ENCODE results near the gene DLX4. TPM values are rescaled to one million over a fixed set of nuclear protein-coding genes. Genes with fewer than 3 reads are reported as not detected.

The DLX4 gene
- total and polyA plus RNA-seq, 2 of the 4 experiments (the other 2 are of a cell fraction), result not detected

GRCh38 chr17:49962599-49963308, 6.2 kb upstream of the DLX4 start:
- H2BK15ac ChIP-seq (ENCODE audit: low read depth, low read length), result no peak overlapping the region
- H3K4me1 ChIP-seq (ENCODE audit: control insufficient read depth, insufficient read depth, low read length), result no peaks in the 10 kb centered on the region
- H3K4ac ChIP-seq (ENCODE audit: low read depth, low read length), result no peak overlapping the region
- dilution Hi-C loops (cut with HindIII; ENCODE audit: low sequenced_read_pairs, unreplicated experiment), result no loop called here
- WGBS, 2 experiments (ENCODE audit: extremely low coverage in 2 of 2, insufficient read length in 1 of 2), result no CpG with 5 or more reads among the region's 11 CpGs
- no peak overlapping the region for H2BK20ac ChIP-seq (ENCODE audit: low read depth, low read length)
- in situ Hi-C loops (cut with MboI; ENCODE audit: low sequenced_read_pairs), result no loop called here
- H3K4me3 ChIP-seq (ENCODE audit: insufficient read depth, low read depth, low read length), result no peak overlapping the region
- H2BK5ac ChIP-seq (ENCODE audit: low read depth, low read length, poor library complexity, severe bottlenecking), result no peak overlapping the region
- no peak overlapping the region for H2BK120ac ChIP-seq (ENCODE audit: low read depth, low read length)
- no peak overlapping the region for H2AK9ac ChIP-seq (replicated peaks; ENCODE audit: low read depth, low read length, poor library complexity)
- BruUV-seq (replicated peaks), result no TSS peak
- H2AFZ ChIP-seq (replicated peaks; ENCODE audit: low read length, poor library complexity), result no peak overlapping the region
- no peaks in the 10 kb centered on the region for H3K79me1 ChIP-seq (ENCODE audit: low read depth in 1 of 2, low read length in 2 of 2)
- CTCF ChIA-PET, result no interaction called here
- intact Hi-C loops (cut with micrococcal nuclease), result no loop called here
- no peak overlapping the region for H4K5ac ChIP-seq (ENCODE audit: low read depth, low read length)
- H3K56ac ChIP-seq (ENCODE audit: extremely low read depth, insufficient read depth, low read length), result no peak overlapping the region
- peaks cover 66% of the 10 kb centered on the region for H3K27me3 ChIP-seq (ENCODE audit: control insufficient read depth, insufficient read depth, low read length)
- no peak overlapping the region for H3K14ac ChIP-seq (replicated peaks; ENCODE audit: low read depth, low read length)
- H3K9ac ChIP-seq (ENCODE audit: low read depth, low read length), result no peak overlapping the region
- no peak overlapping the region for H2AK5ac ChIP-seq (ENCODE audit: low read depth, low read length)
- DNase-seq (no peak), ATAC-seq (ENCODE audit: low read depth) (no peak)
- no peak overlapping the region for H3K27ac ChIP-seq (ENCODE audit: insufficient read depth, low read length)
- H4K91ac ChIP-seq (ENCODE audit: insufficient read depth, low read depth, low read length), result no peak overlapping the region
- H3K23ac ChIP-seq (ENCODE audit: low read depth, low read length), result no peak overlapping the region
- no peak overlapping the region for H4K8ac ChIP-seq (ENCODE audit: low read depth in 2 of 2, low read length in 2 of 2)
- H3K9me1 ChIP-seq (ENCODE audit: insufficient read depth, low read length), result no peaks in the 10 kb centered on the region
- POLR2A ChIA-PET (ENCODE audit: unreplicated experiment), result no interaction called here
- TF ChIP-seq FOS (IDR thresholded peaks at IDR 0.05; ENCODE audit: low read depth, low read length), result no peak
- no peak for TF ChIP-seq BHLHE40 (IDR thresholded peaks at IDR 0.05; ENCODE audit: low read depth, low read length)
- no peak for TF ChIP-seq CTCF (conservative IDR thresholded peaks at IDR 0.05; ENCODE audit: low read depth, low read length)
- no peak for TF ChIP-seq MXI1 (IDR thresholded peaks at IDR 0.05; ENCODE audit: borderline replicate concordance, low read depth, low read length)
- no peak for TF ChIP-seq SMC3 (IDR thresholded peaks at IDR 0.05; ENCODE audit: low read depth, low read length)
- TF ChIP-seq CHD1 (IDR thresholded peaks at IDR 0.05; ENCODE audit: low read depth, low read length), result no peak
- no peak for TF ChIP-seq NFE2L2 (IDR thresholded peaks at IDR 0.05; ENCODE audit: low read depth, low read length)
- TF ChIP-seq ELK1 (IDR thresholded peaks at IDR 0.05; ENCODE audit: borderline replicate concordance, low read depth, low read length), result no peak
- TF ChIP-seq MAFK (IDR thresholded peaks at IDR 0.05; ENCODE audit: low read depth, low read length), result no peak
- TF ChIP-seq, protein P1, sequence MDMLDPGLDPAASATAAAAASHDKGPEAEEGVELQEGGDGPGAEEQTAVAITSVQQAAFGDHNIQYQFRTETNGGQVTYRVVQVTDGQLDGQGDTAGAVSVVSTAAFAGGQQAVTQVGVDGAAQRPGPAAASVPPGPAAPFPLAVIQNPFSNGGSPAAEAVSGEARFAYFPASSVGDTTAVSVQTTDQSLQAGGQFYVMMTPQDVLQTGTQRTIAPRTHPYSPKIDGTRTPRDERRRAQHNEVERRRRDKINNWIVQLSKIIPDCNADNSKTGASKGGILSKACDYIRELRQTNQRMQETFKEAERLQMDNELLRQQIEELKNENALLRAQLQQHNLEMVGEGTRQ (IDR thresholded peaks at IDR 0.05; ENCODE audit: low read depth, low read length), result no peak
- TF ChIP-seq POLR2A (IDR thresholded peaks at IDR 0.05; ENCODE audit: low read depth, low read length), result no peak
- no peak for TF ChIP-seq RAD21 (IDR thresholded peaks at IDR 0.05; ENCODE audit: low read length)
- no peak for TF ChIP-seq RFX5 (IDR thresholded peaks at IDR 0.05; ENCODE audit: low read depth, low read length)
- TF ChIP-seq MAZ (IDR thresholded peaks at IDR 0.05; ENCODE audit: borderline replicate concordance, low read depth, low read length), result no peak
- TF ChIP-seq RCOR1 (IDR thresholded peaks at IDR 0.05; ENCODE audit: insufficient replicate concordance, low read length), result no peak
- no peak for TF ChIP-seq CEBPB (IDR thresholded peaks at IDR 0.05; ENCODE audit: low read depth, low read length)
- H3K9me3 ChIP-seq (ENCODE audit: control insufficient read depth, insufficient read depth, low read length), result peaks cover 13% of the 10 kb centered on the region
- no peaks in the 10 kb centered on the region for H3K36me3 ChIP-seq (ENCODE audit: control insufficient read depth, insufficient read depth, low read length)
- H4K20me1 ChIP-seq (ENCODE audit: insufficient read depth, low read length), result peaks cover 5% of the 10 kb centered on the region
- no peak overlapping the region for H3K4me2 ChIP-seq (ENCODE audit: low read depth, low read length)
- H3K18ac ChIP-seq (ENCODE audit: low read depth, low read length), result no peak overlapping the region

Measured in IMR-90 (cell line).